Measurements from ENCODE around the gene BDH2.

DNA sequence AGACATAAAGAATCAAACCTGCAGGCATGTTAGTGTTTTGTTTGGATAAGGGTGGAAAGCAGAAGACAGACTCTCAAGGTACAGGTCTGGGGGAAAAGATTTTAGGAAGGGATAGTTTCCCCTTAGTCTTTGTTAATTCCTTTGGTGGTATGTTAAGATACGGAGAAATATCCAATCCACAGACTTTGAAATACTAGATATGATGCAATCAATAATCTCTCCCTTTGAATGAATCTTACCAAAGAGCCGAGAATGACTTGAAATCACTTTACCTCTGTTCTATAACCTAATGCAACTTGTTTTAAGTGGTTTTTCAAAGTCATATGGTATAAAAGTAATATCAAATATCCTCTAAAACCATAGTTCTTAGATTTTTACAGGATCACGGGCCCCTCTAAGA, 5.3 kb upstream of the BDH2 start:
- no peak for TF ChIP-seq CTCF (conservative IDR thresholded peaks at IDR 0.05; ENCODE audit: low read length)
- no peak for TF ChIP-seq EZH2phosphoT487 (IDR thresholded peaks at IDR 0.05; ENCODE audit: borderline replicate concordance, low read depth, low read length)
